SK-N-SH (cell line): ENCODE measurements around the gene HOXC11.

Experiments
- CHD2 ChIP-seq: fragments of 150-350 bp; IDR thresholded peaks from 2 replicates; pipeline ENCODE4 v1.6.1; 2018; ENCODE audit warnings: low read length; ENCODE audit not compliant: partially characterized antibody
- CTCF ChIP-seq: fragments of 200-600 bp; sonication (generic); IDR thresholded peaks from 2 replicates; pipeline ENCODE4 v1.6.1; 2017; ENCODE audit warnings: antibody characterized with exemption, mild to moderate bottlenecking, moderate library complexity
- JUND ChIP-seq: IDR thresholded peaks from 2 replicates; pipeline ENCODE4 v1.4.0; 2012
- MAX ChIP-seq: IDR thresholded peaks from 2 replicates; pipeline ENCODE4 v1.4.0; 2012; ENCODE audit warnings: low read depth
- POLR2AphosphoS5 ChIP-seq: IDR thresholded peaks from 2 replicates; pipeline ENCODE4 v1.6.1; 2012; ENCODE audit warnings: low read depth, low read length
- USF2 ChIP-seq: fragments of 150-350 bp; IDR thresholded peaks from 2 replicates; pipeline ENCODE4 v1.6.1; 2017; ENCODE audit warnings: antibody characterized with exemption, low read length, low read depth, borderline replicate concordance

GRCh38 chr12:54017027-54017788, 44.3 kb downstream of the HOXC11 start:
- TF ChIP-seq MAX (0 out of 2 replicates have a peak, but pooled peaks have one; percentile 4), CTCF (no peak), USF2 (no peak), CHD2 (no peak), POLR2AphosphoS5 (0 out of 2 replicates have a peak, but pooled peaks have one; percentile 0), JUND (no peak)
